Keratinocyte (primary cell): ENCODE data around the gene A1BG. TPM values are rescaled to one million over a fixed set of nuclear protein-coding genes. Genes with fewer than 3 reads are reported as not detected.

Source experiments
- DNase-seq: peaks from one replicate; pipeline ENCODE4 v3.0.0-alpha.2; 2011; ENCODE audit warnings: low read depth, missing footprints, low spot score
- FAIRE-seq: peaks from 2 replicates; lab custom pipeline; 2011; peaks lifted over from hg19 to GRCh38; lab: Jason Lieb, UNC
- H2AFZ ChIP-seq: 2 replicates; pipeline ENCODE4 v1.6.0; 2012; ENCODE audit warnings: low read length, control low read depth, inconsistent platforms; ENCODE audit not compliant: control insufficient read depth
- H3K27ac ChIP-seq: 2 replicates; pipeline ENCODE4 v1.5.1; 2011; ENCODE audit warnings: low read length; ENCODE audit not compliant: control insufficient read depth, insufficient read depth
- H3K27me3 ChIP-seq: 3 replicates; pipeline ENCODE4 v1.6.0; 2011; ENCODE audit warnings: low read length; ENCODE audit not compliant: control insufficient read depth, insufficient read depth; ENCODE audit errors: extremely low read depth
- H3K36me3 ChIP-seq, 2 experiments: 2 replicates in 1 of 2; 3 replicates in 1 of 2; pipeline ENCODE4 v1.5.1; 2011; ENCODE audit warnings: low read length in 2 of 2, mild to moderate bottlenecking in 1 of 2; ENCODE audit not compliant: control insufficient read depth in 2 of 2, insufficient read depth in 2 of 2; ENCODE audit errors: extremely low read depth in 1 of 2
- H3K4me1 ChIP-seq: 3 replicates; pipeline ENCODE4 v1.5.1; 2011; ENCODE audit warnings: low read length; ENCODE audit not compliant: control insufficient read depth, insufficient read depth; ENCODE audit errors: extremely low read depth
- H3K4me2 ChIP-seq: 3 replicates; pipeline ENCODE4 v1.6.0; 2011; ENCODE audit warnings: low read depth, low read length; ENCODE audit not compliant: control insufficient read depth, insufficient read depth; ENCODE audit errors: extremely low read depth
- H3K4me3 ChIP-seq, 3 experiments: fragments of 200-600 bp in 1 of 3; sonication (generic) in 1 of 3; 2 replicates in 2 of 3; 3 replicates in 1 of 3; pipeline ENCODE4 v1.5.1; 2011 to 2016; ENCODE audit warnings: low read length in 3 of 3, mild to moderate bottlenecking in 3 of 3, control low read depth in 2 of 3, inconsistent platforms in 1 of 3, low read depth in 1 of 3, mixed read lengths in 1 of 3, mixed run types in 1 of 3, moderate library complexity in 1 of 3; ENCODE audit not compliant: control insufficient read depth in 2 of 3, insufficient read depth in 2 of 3; ENCODE audit errors: extremely low read depth in 1 of 3
- H3K79me2 ChIP-seq: 2 replicates; pipeline ENCODE4 v1.6.0; 2012; ENCODE audit warnings: low read length; ENCODE audit not compliant: control insufficient read depth, insufficient read depth
- H3K9ac ChIP-seq: 3 replicates; pipeline ENCODE4 v1.6.0; 2011; ENCODE audit warnings: low read length; ENCODE audit not compliant: control insufficient read depth, insufficient read depth; ENCODE audit errors: extremely low read depth
- H3K9me1 ChIP-seq: 3 replicates; pipeline ENCODE4 v1.6.0; 2011; ENCODE audit warnings: low read length; ENCODE audit not compliant: control insufficient read depth, insufficient read depth; ENCODE audit errors: extremely low read depth
- H3K9me3 ChIP-seq: 2 replicates; pipeline ENCODE4 v1.5.1; 2012; ENCODE audit warnings: low read depth, low read length; ENCODE audit not compliant: control insufficient read depth
- H4K20me1 ChIP-seq: 3 replicates; pipeline ENCODE4 v1.6.0; 2011; ENCODE audit warnings: low read length; ENCODE audit not compliant: control insufficient read depth, insufficient read depth; ENCODE audit errors: extremely low read depth
- EZH2 ChIP-seq: IDR thresholded peaks from one replicate; pipeline ENCODE4 v1.6.1; 2012; ENCODE audit warnings: inconsistent platforms, mild to moderate bottlenecking, low read length, moderate library complexity
- dilution Hi-C: fragments of 300-500 bp; cut with MboI; formaldehyde crosslinking; loops from one replicate; pipeline ENCODE4 v1.7.0; 2020; ENCODE audit warnings: low sequenced_read_pairs; ENCODE audit not compliant: extremely low pct_ligation_motif_present
- polyA plus RNA-seq, 5 experiments: library from polyadenylated mRNA; depleted of rRNA in 3 of 5; stranded (reverse) in 3 of 5; stranded (forward) in 1 of 5; unstranded in 1 of 5; fragments of >200 nt; gene quantifications; 1 replicate in 1 of 5; 2 replicates in 3 of 5; 3 replicates in 1 of 5; pipeline versions ENCODE4 v1.2.1 to v1.2.3, GENCODE V29; 2011 to 2012; ENCODE audit warnings: missing spikeins in 2 of 5, low read depth in 1 of 5, low replicate concordance in 1 of 5
- TF ChIP-seq, protein P1 (sequence below), 3 experiments: IDR thresholded peaks in 1 of 3; conservative IDR thresholded peaks in 1 of 3; optimal IDR thresholded peaks in 1 of 3; 2 replicates in 2 of 3; 3 replicates in 1 of 3; pipeline versions ENCODE3 to v1.5.1; 2011; ENCODE audit warnings: low read length in 3 of 3, mild to moderate bottlenecking in 3 of 3, moderate library complexity in 2 of 3, control low read depth in 1 of 3, inconsistent platforms in 1 of 3; ENCODE audit not compliant: insufficient read depth in 2 of 3; ENCODE audit errors: extremely low read depth in 1 of 3

A1BG gene
- polyA plus RNA-seq, 1 donor (not counting 4 experiments of a cell fraction or from before 2014, with no cell fraction given), result 1.4 TPM

DNA sequence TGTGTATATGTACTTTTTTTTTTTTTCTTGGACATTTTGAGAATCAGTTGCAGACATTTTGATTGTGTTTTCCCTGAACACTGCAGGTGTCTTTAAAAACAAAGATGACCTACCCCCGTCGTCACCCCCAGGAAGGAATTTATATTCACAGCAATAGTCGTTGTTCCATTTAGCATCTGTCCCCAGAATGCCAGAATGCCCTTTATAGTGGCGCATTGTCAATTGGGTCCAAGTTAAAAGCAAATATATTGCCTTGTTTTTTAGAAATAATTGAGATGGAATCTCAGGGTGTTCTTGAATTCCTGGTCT is 40.4 kb upstream of the A1BG start:
- peaks cover 5% of the 10 kb centered on the region for H3K9me1 ChIP-seq
- dilution Hi-C loops, result no loop called here
- peaks cover 40% of the 10 kb centered on the region for H3K4me1 ChIP-seq
- H3K27ac ChIP-seq, result no peak overlapping the region
- no peak overlapping the region for H3K9ac ChIP-seq
- H3K4me3 ChIP-seq, result no peak overlapping the region
- FAIRE-seq (no peak), DNase-seq (no peak)
- no peak overlapping the region for H3K4me2 ChIP-seq
- H3K36me3 ChIP-seq, result peaks cover 24 to 37% of the 10 kb centered on the region in 2 experiments
- no peaks in the 10 kb centered on the region for H3K27me3 ChIP-seq
- no peaks in the 10 kb centered on the region for H3K9me3 ChIP-seq
- TF ChIP-seq, protein P1, sequence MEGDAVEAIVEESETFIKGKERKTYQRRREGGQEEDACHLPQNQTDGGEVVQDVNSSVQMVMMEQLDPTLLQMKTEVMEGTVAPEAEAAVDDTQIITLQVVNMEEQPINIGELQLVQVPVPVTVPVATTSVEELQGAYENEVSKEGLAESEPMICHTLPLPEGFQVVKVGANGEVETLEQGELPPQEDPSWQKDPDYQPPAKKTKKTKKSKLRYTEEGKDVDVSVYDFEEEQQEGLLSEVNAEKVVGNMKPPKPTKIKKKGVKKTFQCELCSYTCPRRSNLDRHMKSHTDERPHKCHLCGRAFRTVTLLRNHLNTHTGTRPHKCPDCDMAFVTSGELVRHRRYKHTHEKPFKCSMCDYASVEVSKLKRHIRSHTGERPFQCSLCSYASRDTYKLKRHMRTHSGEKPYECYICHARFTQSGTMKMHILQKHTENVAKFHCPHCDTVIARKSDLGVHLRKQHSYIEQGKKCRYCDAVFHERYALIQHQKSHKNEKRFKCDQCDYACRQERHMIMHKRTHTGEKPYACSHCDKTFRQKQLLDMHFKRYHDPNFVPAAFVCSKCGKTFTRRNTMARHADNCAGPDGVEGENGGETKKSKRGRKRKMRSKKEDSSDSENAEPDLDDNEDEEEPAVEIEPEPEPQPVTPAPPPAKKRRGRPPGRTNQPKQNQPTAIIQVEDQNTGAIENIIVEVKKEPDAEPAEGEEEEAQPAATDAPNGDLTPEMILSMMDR (optimal IDR thresholded peaks at IDR 0.05 in 1 of 3, IDR thresholded peaks at IDR 0.05 in 1 of 3, conservative IDR thresholded peaks at IDR 0.05 in 1 of 3; ENCODE audit: extremely low read depth in 1 of 3, insufficient read depth in 2 of 3, low read length in 3 of 3), result no peak
- TF ChIP-seq EZH2, result no peak
- H2AFZ ChIP-seq, result no peak overlapping the region
- peaks cover 41% of the 10 kb centered on the region for H3K79me2 ChIP-seq
- peaks cover 40% of the 10 kb centered on the region for H4K20me1 ChIP-seq

DNA sequence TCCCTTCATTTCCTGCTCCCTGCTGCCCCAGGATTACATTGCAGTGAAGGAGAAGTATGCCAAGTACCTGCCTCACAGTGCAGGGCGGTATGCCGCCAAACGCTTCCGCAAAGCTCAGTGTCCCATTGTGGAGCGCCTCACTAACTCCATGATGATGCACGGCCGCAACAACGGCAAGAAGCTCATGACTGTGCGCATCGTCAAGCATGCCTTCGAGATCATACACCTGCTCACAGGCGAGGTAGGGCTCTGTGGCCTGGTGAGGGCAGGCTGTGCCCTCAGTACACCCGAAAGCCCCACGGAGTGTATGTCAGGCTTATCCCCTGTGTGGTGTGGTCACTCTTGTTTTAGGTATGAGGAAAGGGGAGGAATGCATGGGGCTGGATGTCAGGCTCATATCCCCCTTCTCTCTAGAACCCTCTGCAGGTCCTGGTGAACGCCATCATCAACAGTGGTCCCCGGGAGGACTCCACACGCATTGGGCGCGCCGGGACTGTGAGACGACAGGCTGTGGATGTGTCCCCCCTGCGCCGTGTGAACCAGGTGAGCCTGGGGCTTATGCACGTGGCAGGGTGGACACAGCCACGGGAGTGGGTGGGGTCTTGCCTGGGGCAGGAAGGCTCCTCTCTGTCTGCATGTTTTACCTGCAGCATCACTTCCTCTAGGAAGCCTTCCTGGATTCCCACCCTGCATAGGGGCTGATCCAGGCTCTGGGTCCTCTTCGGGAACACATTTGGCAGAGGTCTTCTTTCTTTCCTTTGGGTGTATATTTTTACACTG is 39.8 kb upstream of the A1BG start:
- Histone ChIP-seq H3K9ac (no peak overlapping the region), H3K36me3 (peaks cover 24 to 40% of the 10 kb centered on the region in 2 experiments), H3K9me1 (peaks cover 5% of the 10 kb centered on the region), H3K9me3 (no peaks in the 10 kb centered on the region), H4K20me1 (peaks cover 44% of the 10 kb centered on the region), H2AFZ (no peak overlapping the region), H3K4me3 (no peak overlapping the region), H3K27me3 (no peaks in the 10 kb centered on the region), H3K4me2 (no peak overlapping the region), H3K27ac (no peak overlapping the region), H3K4me1 (peaks cover 43% of the 10 kb centered on the region), H3K79me2 (peaks cover 46% of the 10 kb centered on the region)
- no peak for TF ChIP-seq EZH2
- TF ChIP-seq, protein P1 (optimal IDR thresholded peaks at IDR 0.05 in 1 of 3, IDR thresholded peaks at IDR 0.05 in 1 of 3, conservative IDR thresholded peaks at IDR 0.05 in 1 of 3; ENCODE audit: extremely low read depth in 1 of 3, insufficient read depth in 2 of 3, low read length in 3 of 3), result no peak
- FAIRE-seq (no peak), DNase-seq (no peak)
- dilution Hi-C loops, result no loop called here
